Subcutaneous abdominal adipose tissue (tissue), 5 donors: ENCODE data around the gene ZNF44.

Source experiments
- H3K27ac ChIP-seq: one replicate; pipeline ENCODE4 v1.7.0; 2013; ENCODE audit warnings: low read depth, mild to moderate bottlenecking, inconsistent platforms, low read length, moderate library complexity
- H3K27me3 ChIP-seq, 5 donors: one replicate each; pipeline ENCODE4 v1.7.0; 2013; ENCODE audit warnings: low read length in 5 of 5, inconsistent platforms in 1 of 5; ENCODE audit not compliant: control insufficient read depth in 5 of 5, insufficient read depth in 4 of 5
- H3K36me3 ChIP-seq, 5 donors: one replicate each; pipeline ENCODE4 v1.7.0; 2013; ENCODE audit warnings: low read length in 5 of 5; ENCODE audit not compliant: control insufficient read depth in 5 of 5, insufficient read depth in 5 of 5
- H3K4me1 ChIP-seq, 5 donors: one replicate each; pipeline ENCODE4 v1.7.0; 2013; ENCODE audit warnings: low read length in 5 of 5, mild to moderate bottlenecking in 3 of 5, moderate library complexity in 1 of 5; ENCODE audit not compliant: control insufficient read depth in 5 of 5, insufficient read depth in 5 of 5
- H3K4me3 ChIP-seq, 5 donors: one replicate each; pipeline ENCODE4 v1.7.0; 2013; ENCODE audit warnings: low read length in 5 of 5, low read depth in 1 of 5
- H3K9ac ChIP-seq, 5 donors: one replicate each; pipeline ENCODE4 v1.7.0; 2013; ENCODE audit warnings: low read length in 5 of 5, mild to moderate bottlenecking in 4 of 5, moderate library complexity in 3 of 5
- H3K9me3 ChIP-seq, 5 donors: one replicate each; pipeline ENCODE4 v1.7.0; 2013; ENCODE audit warnings: low read length in 5 of 5; ENCODE audit not compliant: control insufficient read depth in 5 of 5
- donor health status: healthy.
- donor health status: healthy.
- donor health status: healthy.
- donor health status: healthy.
- donor health status: healthy.

The ZNF44 gene

GRCh38 chr19:12265921-12266704, 28.6 kb downstream of the ZNF44 start:
- peak overlapping the region in 2 of 5 donors; percentile 8 to 28 for H3K4me3 ChIP-seq
- H3K27me3 ChIP-seq = no peaks in the 10 kb centered on the region
- H3K9me3 ChIP-seq = peaks cover 18 to 53% (median 50%) of the 10 kb centered on the region in 5 donors
- no peaks in the 10 kb centered on the region for H3K4me1 ChIP-seq
- H3K27ac ChIP-seq = no peak overlapping the region
- H3K36me3 ChIP-seq = peaks cover 6 to 11% (median 6%) of the 10 kb centered on the region in 5 donors
- no peak overlapping the region for H3K9ac ChIP-seq

- Histone ChIP-seq H3K27ac (no peak overlapping the region), H3K36me3 (no peaks in the 10 kb centered on the region), H3K9me3 (peaks cover 0 to 44% (median 36%) of the 10 kb centered on the region in 5 donors), H3K27me3 (no peaks in the 10 kb centered on the region), H3K4me1 (no peaks in the 10 kb centered on the region), H3K9ac (no peak overlapping the region), H3K4me3 (no peak overlapping the region)
These were observed 33.1 kb downstream of the ZNF44 start for GRCh38 chr19:12261554-12261953.

- H3K9ac ChIP-seq = no peak overlapping the region
- H3K36me3 ChIP-seq = no peaks in the 10 kb centered on the region
- H3K27ac ChIP-seq = no peak overlapping the region
- H3K27me3 ChIP-seq = no peaks in the 10 kb centered on the region
- peak overlapping the region in 1 of 5 donors; percentile 26 for H3K4me3 ChIP-seq
- peaks cover 0 to 41% (median 29%) of the 10 kb centered on the region in 5 donors for H3K9me3 ChIP-seq
- no peaks in the 10 kb centered on the region for H3K4me1 ChIP-seq
These were observed 33.8 kb downstream of the ZNF44 start for GRCh38 chr19:12260861-12261260.

GRCh38 chr19:12260236-12260635, 34.4 kb downstream of the ZNF44 start:
- H3K4me3 ChIP-seq = no peak overlapping the region
- peaks cover 0 to 35% (median 24%) of the 10 kb centered on the region in 5 donors for H3K9me3 ChIP-seq
- H3K27me3 ChIP-seq = no peaks in the 10 kb centered on the region
- no peak overlapping the region for H3K9ac ChIP-seq
- no peaks in the 10 kb centered on the region for H3K4me1 ChIP-seq
- H3K27ac ChIP-seq = no peak overlapping the region
- H3K36me3 ChIP-seq = no peaks in the 10 kb centered on the region

- Histone ChIP-seq H3K36me3 (peaks cover 0 to 3% (median 0%) of the 10 kb centered on the region in 5 donors), H3K4me1 (no peaks in the 10 kb centered on the region), H3K4me3 (peak overlapping the region in 1 of 5 donors; percentile 13), H3K9me3 (peaks cover 5 to 32% (median 20%) of the 10 kb centered on the region in 5 donors), H3K27ac (no peak overlapping the region), H3K9ac (no peak overlapping the region), H3K27me3 (no peaks in the 10 kb centered on the region)
These were observed 39.3 kb downstream of the ZNF44 start for GRCh38 chr19:12255372-12255771.

GRCh38 chr19:12247644-12248222, 47.0 kb downstream of the ZNF44 start:
- Histone ChIP-seq H3K27ac (no peak overlapping the region), H3K4me1 (peaks cover 0 to 3% (median 0%) of the 10 kb centered on the region in 5 donors), H3K9me3 (peaks cover 32 to 52% (median 42%) of the 10 kb centered on the region in 5 donors), H3K36me3 (peaks cover 20 to 43% (median 25%) of the 10 kb centered on the region in 5 donors), H3K4me3 (peak overlapping the region; percentile 0 to 54 (median 40)), H3K27me3 (no peaks in the 10 kb centered on the region), H3K9ac (no peak overlapping the region)

GRCh38 chr19:12244370-12244769, 50.3 kb downstream of the ZNF44 start:
- peaks cover 24 to 43% (median 27%) of the 10 kb centered on the region in 5 donors for H3K9me3 ChIP-seq
- no peak overlapping the region for H3K9ac ChIP-seq
- peak overlapping the region in 2 of 5 donors; percentile 15 to 18 for H3K4me3 ChIP-seq
- H3K4me1 ChIP-seq = peaks cover 0 to 3% (median 0%) of the 10 kb centered on the region in 5 donors
- peaks cover 18 to 42% (median 29%) of the 10 kb centered on the region in 5 donors for H3K36me3 ChIP-seq
- no peaks in the 10 kb centered on the region for H3K27me3 ChIP-seq
- no peak overlapping the region for H3K27ac ChIP-seq

GRCh38 chr19:12237143-12237839, 57.4 kb downstream of the ZNF44 start:
- H3K4me1 ChIP-seq = no peaks in the 10 kb centered on the region
- no peak overlapping the region for H3K4me3 ChIP-seq
- peaks cover 4 to 20% (median 15%) of the 10 kb centered on the region in 5 donors for H3K36me3 ChIP-seq
- peaks cover 0 to 4% (median 0%) of the 10 kb centered on the region in 5 donors for H3K9me3 ChIP-seq
- no peaks in the 10 kb centered on the region for H3K27me3 ChIP-seq
- H3K27ac ChIP-seq = no peak overlapping the region
- H3K9ac ChIP-seq = no peak overlapping the region

GRCh38 chr19:12232961-12233360, 61.7 kb downstream of the ZNF44 start:
- Histone ChIP-seq H3K4me1 (peaks cover 0 to 7% (median 5%) of the 10 kb centered on the region in 5 donors), H3K9ac (no peak overlapping the region), H3K27me3 (no peaks in the 10 kb centered on the region), H3K9me3 (peaks cover 0 to 9% (median 0%) of the 10 kb centered on the region in 5 donors), H3K27ac (no peak overlapping the region), H3K36me3 (peaks cover 2 to 26% (median 20%) of the 10 kb centered on the region in 5 donors), H3K4me3 (no peak overlapping the region)
